ENCODE results near the gene PSME2.

PSME2 gene

DNA sequence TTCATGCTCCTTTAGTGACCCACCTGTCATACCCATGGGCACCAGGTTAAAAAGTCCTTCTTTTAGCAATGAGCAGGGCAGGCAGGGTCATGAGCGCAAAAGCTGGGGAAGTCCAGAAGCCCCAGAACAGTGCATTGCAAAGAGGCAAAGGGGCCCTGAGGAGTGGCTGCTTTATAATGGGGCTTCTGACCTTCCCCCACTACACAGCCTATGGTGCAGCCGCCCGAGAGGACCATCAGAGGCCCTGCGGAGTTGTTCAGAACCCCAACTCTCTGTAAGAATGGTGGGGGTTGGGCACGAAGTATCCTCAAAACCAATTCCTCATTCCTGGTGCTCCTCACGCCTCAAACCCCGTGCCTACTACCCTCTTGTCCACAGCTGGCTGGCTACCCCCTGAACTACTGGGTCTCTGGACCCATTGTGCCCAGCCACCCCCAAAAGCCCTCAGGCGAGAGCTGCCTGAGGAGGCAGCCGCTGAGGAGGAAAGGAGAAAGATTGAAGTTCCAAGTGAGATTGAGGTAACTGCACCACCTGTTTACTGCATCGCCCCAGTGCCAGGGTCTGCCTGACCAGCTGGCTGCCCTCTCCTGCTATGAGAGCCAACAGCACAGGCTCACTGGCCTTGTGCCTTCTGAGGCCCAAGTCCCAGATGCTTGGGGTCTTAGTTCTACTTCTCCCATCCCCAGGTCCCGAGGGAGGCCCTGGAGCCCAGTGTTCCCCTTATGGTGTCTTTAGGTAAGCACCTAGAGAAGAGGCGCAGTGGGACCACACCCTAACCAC, 32.2 kb upstream of the PSME2 start:
- TF ChIP-seq, protein P1, sequence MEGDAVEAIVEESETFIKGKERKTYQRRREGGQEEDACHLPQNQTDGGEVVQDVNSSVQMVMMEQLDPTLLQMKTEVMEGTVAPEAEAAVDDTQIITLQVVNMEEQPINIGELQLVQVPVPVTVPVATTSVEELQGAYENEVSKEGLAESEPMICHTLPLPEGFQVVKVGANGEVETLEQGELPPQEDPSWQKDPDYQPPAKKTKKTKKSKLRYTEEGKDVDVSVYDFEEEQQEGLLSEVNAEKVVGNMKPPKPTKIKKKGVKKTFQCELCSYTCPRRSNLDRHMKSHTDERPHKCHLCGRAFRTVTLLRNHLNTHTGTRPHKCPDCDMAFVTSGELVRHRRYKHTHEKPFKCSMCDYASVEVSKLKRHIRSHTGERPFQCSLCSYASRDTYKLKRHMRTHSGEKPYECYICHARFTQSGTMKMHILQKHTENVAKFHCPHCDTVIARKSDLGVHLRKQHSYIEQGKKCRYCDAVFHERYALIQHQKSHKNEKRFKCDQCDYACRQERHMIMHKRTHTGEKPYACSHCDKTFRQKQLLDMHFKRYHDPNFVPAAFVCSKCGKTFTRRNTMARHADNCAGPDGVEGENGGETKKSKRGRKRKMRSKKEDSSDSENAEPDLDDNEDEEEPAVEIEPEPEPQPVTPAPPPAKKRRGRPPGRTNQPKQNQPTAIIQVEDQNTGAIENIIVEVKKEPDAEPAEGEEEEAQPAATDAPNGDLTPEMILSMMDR (conservative IDR thresholded peaks at IDR 0.05; ENCODE audit: low read length): no peak
- H3K4me3 ChIP-seq (ENCODE audit: low read length): no peak overlapping the region
- DNase-seq (ENCODE audit: low read depth): no peak

DNA sequence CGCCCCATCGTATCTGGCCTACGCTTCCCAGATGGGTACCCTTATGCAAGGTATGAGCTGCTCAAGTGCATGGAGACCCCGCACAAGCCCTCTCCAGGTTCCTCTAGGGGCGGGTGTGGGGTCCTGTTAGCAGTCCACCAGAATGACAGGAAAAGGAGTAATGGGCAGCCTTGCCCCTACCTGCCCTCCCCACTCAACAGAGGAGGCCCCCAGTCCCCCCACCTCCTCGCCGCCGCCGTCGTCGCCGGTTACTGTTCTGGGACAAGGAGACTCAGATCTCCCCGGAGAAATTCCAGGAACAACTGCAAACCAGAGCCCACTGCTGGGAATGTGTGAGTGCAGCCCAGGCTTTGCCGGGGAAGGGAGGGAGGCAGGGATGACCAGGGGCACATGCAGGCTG, 31.5 kb upstream of the PSME2 start:
- H3K4me3 ChIP-seq (ENCODE audit: low read length): no peak overlapping the region
- TF ChIP-seq, protein P1 (conservative IDR thresholded peaks at IDR 0.05; ENCODE audit: low read length): no peak
- no peak for DNase-seq (ENCODE audit: low read depth)

DNA sequence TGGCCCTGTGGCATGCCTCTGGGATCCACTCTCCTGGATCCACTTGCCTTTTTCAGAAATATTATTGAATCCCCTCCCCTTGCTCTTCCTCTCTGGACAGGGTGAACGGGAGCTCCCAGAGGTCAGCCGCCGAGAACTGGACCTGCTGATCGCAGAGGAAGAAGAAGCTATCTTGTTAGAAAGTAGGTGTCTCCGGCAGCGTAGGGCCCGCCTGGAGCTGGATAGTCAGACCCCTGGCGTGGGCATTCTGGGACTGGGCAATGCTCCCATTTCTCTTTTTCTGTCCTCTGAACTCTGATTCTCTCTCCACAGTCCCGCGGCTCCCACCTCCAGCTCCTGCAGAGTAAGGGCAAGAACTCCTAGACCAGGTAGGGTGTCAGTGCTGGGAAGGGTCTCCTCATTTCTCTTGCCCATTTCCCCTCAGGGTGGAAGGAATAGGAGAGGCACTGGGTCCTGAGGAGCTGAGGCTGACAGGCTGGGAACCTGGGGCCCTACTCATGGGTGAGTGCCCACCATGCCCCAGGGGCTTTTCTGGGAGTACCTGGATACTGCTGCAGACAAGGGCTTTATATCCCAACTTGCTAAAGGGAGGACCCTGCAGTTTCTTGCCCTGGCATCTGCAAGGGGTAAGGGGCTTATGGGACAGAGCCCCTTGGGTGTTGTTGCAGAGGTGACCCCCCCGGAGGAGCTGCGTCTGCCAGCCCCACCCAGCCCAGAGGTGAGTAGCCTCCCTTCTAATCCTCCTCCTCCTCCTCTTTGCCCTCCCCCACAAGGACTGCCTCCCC, 30.8 kb upstream of the PSME2 start:
- no peak overlapping the region for H3K4me3 ChIP-seq (ENCODE audit: low read length)
- TF ChIP-seq, protein P1 (conservative IDR thresholded peaks at IDR 0.05; ENCODE audit: low read length): no peak
- no peak for DNase-seq (ENCODE audit: low read depth)

DNA sequence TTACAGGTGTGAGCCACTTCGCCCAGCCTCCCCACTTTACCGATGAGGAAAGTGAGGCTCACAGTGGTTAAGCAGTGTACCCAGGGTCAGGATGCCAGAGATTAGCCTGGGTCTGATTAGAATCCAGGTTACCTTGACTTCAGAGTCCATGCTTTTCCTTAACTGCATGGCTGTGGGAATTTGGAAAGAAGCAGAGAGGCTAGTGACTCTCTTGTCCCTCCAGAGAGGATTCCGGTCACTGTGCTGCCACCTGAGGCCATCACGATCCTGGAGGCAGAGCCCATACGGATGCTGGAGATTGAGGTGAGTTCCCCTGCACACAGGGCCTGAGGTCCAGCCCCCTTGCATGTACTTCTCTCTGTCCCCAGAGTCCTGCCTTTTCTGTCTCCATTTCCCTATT, 30.2 kb upstream of the PSME2 start:
- no peak for DNase-seq (ENCODE audit: low read depth)
- TF ChIP-seq, protein P1 (conservative IDR thresholded peaks at IDR 0.05; ENCODE audit: low read length): no peak
- no peak overlapping the region for H3K4me3 ChIP-seq (ENCODE audit: low read length)

DNA sequence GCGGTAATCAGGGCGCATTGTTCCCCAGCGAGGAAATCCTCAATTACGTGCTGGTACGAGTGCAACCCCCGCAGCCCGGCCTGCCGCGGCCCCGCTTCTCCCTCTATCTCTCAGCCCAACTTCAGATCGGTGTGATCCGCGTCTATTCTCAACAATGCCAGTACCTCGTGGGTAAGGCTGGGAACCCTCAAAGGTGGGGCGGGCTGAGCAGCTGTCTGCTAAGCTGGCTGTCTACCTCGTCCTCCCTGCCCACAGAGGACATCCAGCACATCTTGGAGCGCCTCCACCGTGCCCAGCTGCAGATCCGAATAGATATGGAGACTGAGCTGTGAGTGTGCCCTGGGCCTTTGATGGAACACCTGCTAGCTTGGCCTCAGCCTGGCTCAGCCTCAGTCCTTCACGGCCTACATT, 26.5 kb upstream of the PSME2 start:
- TF ChIP-seq, protein P1 (conservative IDR thresholded peaks at IDR 0.05; ENCODE audit: low read length): no peak
- no peak overlapping the region for H3K4me3 ChIP-seq (ENCODE audit: low read length)
- no peak for DNase-seq (ENCODE audit: low read depth)

DNA sequence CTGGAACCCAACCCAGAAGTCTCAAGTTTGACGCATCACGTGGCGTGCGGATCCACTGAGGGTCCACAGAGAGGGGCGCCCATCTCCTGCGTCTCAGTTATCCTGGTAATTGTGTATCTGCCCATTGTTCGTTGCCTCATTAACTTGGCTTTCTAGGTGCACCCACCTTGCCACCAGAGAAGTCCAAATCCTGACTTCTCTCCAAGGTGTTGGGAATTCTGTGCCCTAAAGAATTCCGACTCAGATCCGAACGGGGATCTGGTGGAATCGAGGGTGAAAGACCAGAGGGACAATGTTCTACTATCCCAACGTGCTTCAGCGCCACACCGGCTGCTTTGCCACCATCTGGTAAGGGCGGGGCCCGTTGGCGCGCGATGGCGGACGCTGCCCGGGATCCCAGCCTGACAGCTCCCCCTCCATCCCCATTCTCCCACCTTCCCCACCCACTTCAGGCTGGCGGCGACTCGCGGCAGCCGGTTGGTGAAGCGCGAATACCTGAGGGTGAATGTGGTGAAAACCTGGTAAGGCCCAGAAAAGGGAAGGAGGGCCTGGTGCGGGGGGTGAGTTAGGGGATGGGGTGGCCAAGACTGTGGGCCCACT, 26.0 kb upstream of the PSME2 start:
- H3K4me3 ChIP-seq (ENCODE audit: low read length): no peak overlapping the region
- no peak for DNase-seq (ENCODE audit: low read depth)
- TF ChIP-seq, protein P1 (conservative IDR thresholded peaks at IDR 0.05; ENCODE audit: low read length): no peak

All from AG10803 (cell line).